GM08714 (cell line): ENCODE results near the gene TMEM140.
"Not testable (repeated sequence)": the region's sequence is repeated elsewhere in the genome, so short reads cannot be mapped to it uniquely, and the experiment has no call there.

Source experiments
- H3K4me3 ChIP-seq: fragments of 200-500 bp; sonication (Bioruptor generic); 2 replicates; pipeline ENCODE4 v1.5.1; 2014; ENCODE audit warnings: mild to moderate bottlenecking, low read length, inconsistent platforms
- ZNF274 ChIP-seq: IDR thresholded peaks from 2 replicates; pipeline ENCODE4 v1.6.1; 2012; ENCODE audit warnings: mild to moderate bottlenecking, low read depth, low read length

TMEM140 gene

GRCh38 chr7:135147899-135148721, at the start of gene TMEM140:
Gene TMEM140, plus strand, starts transcription at chr7:135148072. Its CDS starts 16,370 bp downstream, at chr7:135164442.
- TF ChIP-seq ZNF274, result no peak
- peak within 1 kb of the TSS; percentile 94 for H3K4me3 ChIP-seq

GRCh38 chr7:135098391-135098790, 49.5 kb upstream of the TMEM140 start:
- H3K4me3 ChIP-seq, result no peak overlapping the region
- no peak for TF ChIP-seq ZNF274

GRCh38 chr7:135100856-135101255, 47.0 kb upstream of the TMEM140 start:
- TF ChIP-seq ZNF274, result no peak
- no peak overlapping the region for H3K4me3 ChIP-seq

GRCh38 chr7:135102372-135102771, 45.5 kb upstream of the TMEM140 start:
- no peak overlapping the region for H3K4me3 ChIP-seq
- TF ChIP-seq ZNF274, result no peak

GRCh38 chr7:135109562-135109961, 38.3 kb upstream of the TMEM140 start:
- no peak overlapping the region for H3K4me3 ChIP-seq
- TF ChIP-seq ZNF274, result no peak

- H3K4me3 ChIP-seq, result no peak overlapping the region
- no peak for TF ChIP-seq ZNF274
These were observed 37.9 kb upstream of the TMEM140 start for GRCh38 chr7:135109976-135110375.

GRCh38 chr7:135111379-135111778, 36.5 kb upstream of the TMEM140 start:
- TF ChIP-seq ZNF274, result no peak
- H3K4me3 ChIP-seq, result no peak overlapping the region

- no peak for TF ChIP-seq ZNF274
- no peak overlapping the region for H3K4me3 ChIP-seq
These were observed 33.2 kb upstream of the TMEM140 start for GRCh38 chr7:135114622-135115021.

- no peak overlapping the region for H3K4me3 ChIP-seq
- TF ChIP-seq ZNF274, result no peak
These were observed 30.8 kb upstream of the TMEM140 start for GRCh38 chr7:135117096-135117495.

GRCh38 chr7:135121868-135122267, 26.0 kb upstream of the TMEM140 start:
- H3K4me3 ChIP-seq, result no peak overlapping the region
- TF ChIP-seq ZNF274, result no peak

- not testable (repeated sequence) for H3K4me3 ChIP-seq
These were observed 23.2 kb upstream of the TMEM140 start for GRCh38 chr7:135124631-135125030.

- H3K4me3 ChIP-seq, result no peak overlapping the region
- no peak for TF ChIP-seq ZNF274
These were observed 18.9 kb upstream of the TMEM140 start for GRCh38 chr7:135128931-135129330.

- TF ChIP-seq ZNF274, result no peak
- no peak overlapping the region for H3K4me3 ChIP-seq
These were observed 18.3 kb upstream of the TMEM140 start for GRCh38 chr7:135129579-135129978.

GRCh38 chr7:135143885-135144668, 3.8 kb upstream of the TMEM140 start:
- no peak overlapping the region for H3K4me3 ChIP-seq
- no peak for TF ChIP-seq ZNF274

- peak overlapping the region; percentile 94; the same call in 1 of the 2 replicates for H3K4me3 ChIP-seq
- no peak for TF ChIP-seq ZNF274
These were observed 452 bp upstream of the TMEM140 start for GRCh38 chr7:135147341-135147898.
